ENCODE measurements around the gene CTIF. TPM values are rescaled to one million over a fixed set of nuclear protein-coding genes. Genes with fewer than 3 reads are reported as not detected.

CTIF gene
- total RNA-seq, 3 donors from 2014 or later: 13.2 to 50.3 (median 19.6) TPM

- H3K4me1 ChIP-seq (ENCODE audit: low read depth): no peaks in the 10 kb centered on the region
- no peaks in the 10 kb centered on the region for H3K9me3 ChIP-seq
- TF ChIP-seq CTCF (IDR thresholded peaks at IDR 0.05): no peak
- no peaks in the 10 kb centered on the region for H3K36me3 ChIP-seq (ENCODE audit: low read depth)
- intact Hi-C loops (cut with DNase I, micrococcal nuclease): no loop called here
- DNase-seq (no peak), ATAC-seq (no peak)
- H3K4me3 ChIP-seq: no peak overlapping the region
Observed at GRCh38 chr18:48608581-48608980, 69.8 kb downstream of the CTIF start.

GRCh38 chr18:48609114-48609513 lies 70.3 kb downstream of the CTIF start:
- intact Hi-C loops (cut with DNase I, micrococcal nuclease): no loop called here
- TF ChIP-seq CTCF (IDR thresholded peaks at IDR 0.05): no peak
- no peaks in the 10 kb centered on the region for H3K4me1 ChIP-seq (ENCODE audit: low read depth)

GRCh38 chr18:48609820-48610815 lies 71.3 kb downstream of the CTIF start:
- ATAC-seq: no peak
- H3K36me3 ChIP-seq (ENCODE audit: low read depth): no peaks in the 10 kb centered on the region
- no peak for TF ChIP-seq CTCF (IDR thresholded peaks at IDR 0.05)
- intact Hi-C loops (cut with DNase I, micrococcal nuclease): no loop called here
- no peaks in the 10 kb centered on the region for H3K9me3 ChIP-seq
- no peak for DNase-seq
- H3K4me3 ChIP-seq: no peak overlapping the region
- no peaks in the 10 kb centered on the region for H3K4me1 ChIP-seq (ENCODE audit: low read depth)

More at GRCh38 chr18:48609114-48609513, 70.3 kb downstream of the CTIF start:
- DNase-seq: no peak
- Histone ChIP-seq H3K36me3 (ENCODE audit: low read depth) (no peaks in the 10 kb centered on the region), H3K9me3 (no peaks in the 10 kb centered on the region), H3K4me3 (no peak overlapping the region)
- ATAC-seq: no peak

- H3K4me3 ChIP-seq: no peak overlapping the region
- peaks cover 6% of the 10 kb centered on the region for H3K4me1 ChIP-seq (ENCODE audit: low read depth)
- ATAC-seq (no peak), DNase-seq (no peak)
- no peaks in the 10 kb centered on the region for H3K36me3 ChIP-seq (ENCODE audit: low read depth)
- no peaks in the 10 kb centered on the region for H3K9me3 ChIP-seq
- no peak for TF ChIP-seq CTCF (IDR thresholded peaks at IDR 0.05)
- intact Hi-C loops (cut with DNase I, micrococcal nuclease): no loop called here
Observed at GRCh38 chr18:48611203-48611602, 72.4 kb downstream of the CTIF start.

GRCh38 chr18:48611785-48612480 lies 73.1 kb downstream of the CTIF start:
- Histone ChIP-seq H3K9me3 (no peaks in the 10 kb centered on the region), H3K36me3 (ENCODE audit: low read depth) (no peaks in the 10 kb centered on the region), H3K4me1 (ENCODE audit: low read depth) (peaks cover 6% of the 10 kb centered on the region), H3K4me3 (no peak overlapping the region)
- intact Hi-C loops (cut with DNase I, micrococcal nuclease): no loop called here
- DNase-seq (no peak), ATAC-seq (no peak)
- no peak for TF ChIP-seq CTCF (IDR thresholded peaks at IDR 0.05)

All from mucosa of descending colon (tissue), 3 donors.